ENCODE measurements around the gene G3BP2. TPM values are rescaled to one million over a fixed set of nuclear protein-coding genes. Genes with fewer than 3 reads are reported as not detected.
"Not testable (repeated sequence)": the region's sequence is repeated elsewhere in the genome, so short reads cannot be mapped to it uniquely, and the experiment has no call there.

G3BP2 gene
- total and polyA plus RNA-seq, 2 of the 8 experiments (the other 6 are each of a cell fraction or from before 2014, with no cell fraction given) = 83.7 to 378 TPM

GRCh38 chr4:75717408-75717807 is 44.2 kb upstream of the G3BP2 start (continued):
- no peak for TF ChIP-seq RFX5 (IDR thresholded peaks at IDR 0.05; ENCODE audit: borderline replicate concordance, low read depth, low read length)

- not testable (repeated sequence) for H3K4me1 ChIP-seq (replicated peaks in 1 of 4; ENCODE audit: control insufficient read depth in 3 of 4, insufficient read depth in 4 of 4, low read length in 3 of 4); H3K9me3 ChIP-seq (ENCODE audit: insufficient read depth in 2 of 2, low read depth in 1 of 2, low read length in 1 of 2); H3K4me3 ChIP-seq (ENCODE audit: extremely low read depth in 1 of 4, insufficient read depth in 2 of 4, low read depth in 3 of 4, low read length in 4 of 4); H4K91ac ChIP-seq (replicated peaks; ENCODE audit: insufficient read length, low read length); H4K20me1 ChIP-seq (replicated peaks in 1 of 2; ENCODE audit: control insufficient read depth in 1 of 2, insufficient read depth in 2 of 2, low read length in 2 of 2); H3K23ac ChIP-seq (ENCODE audit: insufficient read length); FAIRE-seq; H4K8ac ChIP-seq (ENCODE audit: extremely low read depth, insufficient read depth, low read length); H3K14ac ChIP-seq (ENCODE audit: insufficient read length); H3K18ac ChIP-seq (ENCODE audit: extremely low read depth, low read length); H3K56ac ChIP-seq (replicated peaks; ENCODE audit: insufficient read length, low read depth, low read length); H3K27ac ChIP-seq (ENCODE audit: low read depth, low read length); H2AFZ ChIP-seq (ENCODE audit: low read length); H2BK120ac ChIP-seq (replicated peaks; ENCODE audit: low read depth, low read length); H2AK5ac ChIP-seq (ENCODE audit: low read depth, low read length); H3K27me3 ChIP-seq (replicated peaks in 1 of 4; ENCODE audit: control insufficient read depth in 3 of 4, extremely low read depth in 1 of 4, insufficient read depth in 3 of 4, low read length in 3 of 4); H2BK20ac ChIP-seq (ENCODE audit: low read length); H2BK15ac ChIP-seq (ENCODE audit: low read length); H2BK12ac ChIP-seq (ENCODE audit: low read depth, low read length); H4K5ac ChIP-seq (ENCODE audit: insufficient read length, low read depth, low read length); H3K4ac ChIP-seq (replicated peaks; ENCODE audit: insufficient read length, low read depth, low read length); H3K23me2 ChIP-seq (ENCODE audit: low read depth, low read length); H3K9ac ChIP-seq (replicated peaks in 1 of 4; ENCODE audit: extremely low read depth in 1 of 4, low read depth in 3 of 4, low read length in 3 of 4); H2BK5ac ChIP-seq (ENCODE audit: low read depth, low read length)
- H3K36me3 ChIP-seq (ENCODE audit: control insufficient read depth in 2 of 4, insufficient read depth in 4 of 4, low read length in 3 of 4) = peaks cover 0 to 29% (median 10%) of the 10 kb centered on the region in 4 experiments; a peak in 6 of 8 replicates
- peak in 1 of 2 experiments; percentile 41 for DNase-seq (ENCODE audit: low read depth in 1 of 2, low spot score in 2 of 2)
- 0 out of 4 replicates have a peak overlapping the region, but pooled peaks of 1 of the 2 experiments have one; percentile 34 for H3K4me2 ChIP-seq (ENCODE audit: insufficient read depth in 1 of 2, low read depth in 2 of 2, low read length in 2 of 2)
- H3K79me2 ChIP-seq (ENCODE audit: control insufficient read depth in 1 of 2, insufficient read depth in 2 of 2, low read length in 2 of 2) = peaks cover 9 to 86% of the 10 kb centered on the region in 2 experiments
- ChIA-PET POLR2A (ENCODE audit: partially characterized antibody) (interaction anchor here (0.6 to 5.4 kb wide), 10 partner anchors 8 to 123 kb away, joined by 3 to 47 read pairs (median 4); partner anchors contain the start of gene USO1), CTCF (ENCODE audit: partially characterized antibody) (interaction anchor here (0.6 to 8.2 kb wide), 11 partner anchors 6 to 280 kb away, joined by 3 to 78 read pairs (median 4); partner anchors contain the start of gene USO1)
- 91% methylated on average over 3 of the region's 3 CpGs; no CpG with 5 or more reads in 1 of the 2 experiments for WGBS, 2 experiments (ENCODE audit: extremely low coverage in 1 of 2, insufficient coverage in 1 of 2, insufficient read length in 1 of 2, insufficient replicate concordance in 2 of 2, low coverage in 1 of 2, low lambda C conversion rate in 2 of 2, missing lambda C conversion rate in 1 of 2)
- H3K79me1 ChIP-seq (ENCODE audit: low read depth, low read length) = peaks cover 11% of the 10 kb centered on the region; the same call in 1 of the 2 replicates
Measured at GRCh38 chr4:75716054-75716453, 42.8 kb upstream of the G3BP2 start.
